Smooth muscle cell (in vitro differentiated cells): ENCODE measurements around the gene PPP6R3. TPM values are rescaled to one million over a fixed set of nuclear protein-coding genes. Genes with fewer than 3 reads are reported as not detected.

Experiments used
- DNase-seq: peaks from one replicate; lab custom pipeline; 2025; ENCODE audit not compliant: unreplicated experiment; lab: John Stamatoyannopoulos, UW
- H2AFZ ChIP-seq: fragments of 200-600 bp; sonication (generic); 2 replicates; pipeline ENCODE4 v1.6.0; 2016; ENCODE audit warnings: antibody characterized with exemption, low read depth, mild to moderate bottlenecking
- H3F3A ChIP-seq: fragments of 200-600 bp; sonication (generic); 2 replicates; pipeline ENCODE4 v1.6.0; 2017; ENCODE audit warnings: antibody characterized with exemption, low read depth
- H3K27ac ChIP-seq: fragments of 200-600 bp; sonication (generic); 2 replicates; pipeline ENCODE4 v1.5.1; 2016; ENCODE audit warnings: low read depth, mild to moderate bottlenecking
- H3K27me3 ChIP-seq: fragments of 200-600 bp; sonication (generic); 2 replicates; pipeline ENCODE4 v1.6.1; 2016; ENCODE audit warnings: low read depth, mild to moderate bottlenecking
- H3K36me3 ChIP-seq: fragments of 200-600 bp; sonication (generic); 2 replicates; pipeline ENCODE4 v1.5.1; 2016; ENCODE audit warnings: low read depth
- H3K4me1 ChIP-seq: fragments of 200-600 bp; sonication (generic); 2 replicates; pipeline ENCODE4 v1.5.1; 2016; ENCODE audit warnings: low read depth
- H3K4me2 ChIP-seq: fragments of 200-600 bp; sonication (generic); 2 replicates; pipeline ENCODE4 v1.6.0; 2016; ENCODE audit warnings: mild to moderate bottlenecking
- H3K4me3 ChIP-seq: fragments of 200-600 bp; sonication (generic); 2 replicates; pipeline ENCODE4 v1.5.1; 2016; ENCODE audit warnings: mild to moderate bottlenecking
- H3K79me2 ChIP-seq: fragments of 200-600 bp; sonication (generic); 2 replicates; pipeline ENCODE4 v1.6.0; 2016; ENCODE audit warnings: low read depth, mild to moderate bottlenecking
- H3K9ac ChIP-seq: fragments of 200-600 bp; sonication (generic); 2 replicates; pipeline ENCODE4 v1.6.0; 2016; ENCODE audit warnings: low read depth
- H3K9me3 ChIP-seq: fragments of 200-600 bp; sonication (generic); replicated peaks from 2 replicates; pipeline ENCODE4 v1.5.1; 2016; ENCODE audit warnings: low read depth
- H4K20me1 ChIP-seq: fragments of 200-600 bp; sonication (generic); 2 replicates; pipeline ENCODE4 v1.6.0; 2016; ENCODE audit warnings: low read depth
- WGBS: methylation state at CpG from one replicate; pipeline ENCODE4 v1.1.7; 2016; ENCODE audit warnings: low lambda C conversion rate; 5-methylcytosine and 5-hydroxymethylcytosine counted together
- polyA plus RNA-seq: library from polyadenylated mRNA; unstranded; fragments of >200 nt; fragmentation: Nextera tagmentation; extraction: Ambion mirVana; gene quantifications from 2 replicates; pipeline ENCODE4 v1.2.1, GENCODE V29; 2016
- total RNA-seq: library from RNA; depleted of rRNA; stranded (reverse); fragments of >200 nt; gene quantifications from 2 replicates; pipeline ENCODE4 v1.2.3, GENCODE V29; 2014
- TF ChIP-seq, protein P1 (sequence below): fragments of 200-600 bp; sonication (generic); IDR thresholded peaks from 2 replicates; pipeline ENCODE4 v1.5.1; 2017; ENCODE audit warnings: borderline replicate concordance, mild to moderate bottlenecking, antibody characterized with exemption; ENCODE audit not compliant: insufficient read depth, poor library complexity, severe bottlenecking

Gene PPP6R3
- total and polyA plus RNA-seq, 2 experiments from 2014 or later, result 28.4 to 121 TPM

DNA sequence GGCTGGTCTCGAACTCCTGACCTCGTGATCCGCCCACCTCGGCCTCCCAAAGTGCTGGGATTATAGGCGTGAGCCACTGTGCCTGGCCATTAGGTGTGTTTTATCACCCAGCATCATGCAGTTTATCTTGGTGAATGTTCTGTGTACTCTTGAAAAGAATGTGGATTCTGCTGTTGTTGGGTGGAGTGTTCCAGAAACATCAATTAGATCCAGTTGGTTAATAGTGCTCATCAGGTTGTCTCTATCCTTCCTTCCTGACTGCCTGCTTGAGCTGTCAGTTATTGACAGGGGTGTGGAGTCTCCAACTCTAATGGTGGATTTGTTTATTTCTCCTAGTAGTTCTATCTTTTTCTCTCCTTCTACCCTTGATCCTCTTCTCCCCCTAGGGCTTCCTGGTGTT, 30.2 kb upstream of the PPP6R3 start:
- Histone ChIP-seq H3F3A (no peaks in the 10 kb centered on the region), H3K9me3 (peaks cover 11% of the 10 kb centered on the region), H3K36me3 (peaks cover 13% of the 10 kb centered on the region), H3K4me3 (no peak overlapping the region), H3K9ac (no peak overlapping the region), H4K20me1 (no peaks in the 10 kb centered on the region), H3K4me1 (no peaks in the 10 kb centered on the region), H2AFZ (no peak overlapping the region), H3K27ac (no peak overlapping the region), H3K4me2 (no peak overlapping the region), H3K27me3 (no peaks in the 10 kb centered on the region), H3K79me2 (no peaks in the 10 kb centered on the region)
- TF ChIP-seq, protein P1, sequence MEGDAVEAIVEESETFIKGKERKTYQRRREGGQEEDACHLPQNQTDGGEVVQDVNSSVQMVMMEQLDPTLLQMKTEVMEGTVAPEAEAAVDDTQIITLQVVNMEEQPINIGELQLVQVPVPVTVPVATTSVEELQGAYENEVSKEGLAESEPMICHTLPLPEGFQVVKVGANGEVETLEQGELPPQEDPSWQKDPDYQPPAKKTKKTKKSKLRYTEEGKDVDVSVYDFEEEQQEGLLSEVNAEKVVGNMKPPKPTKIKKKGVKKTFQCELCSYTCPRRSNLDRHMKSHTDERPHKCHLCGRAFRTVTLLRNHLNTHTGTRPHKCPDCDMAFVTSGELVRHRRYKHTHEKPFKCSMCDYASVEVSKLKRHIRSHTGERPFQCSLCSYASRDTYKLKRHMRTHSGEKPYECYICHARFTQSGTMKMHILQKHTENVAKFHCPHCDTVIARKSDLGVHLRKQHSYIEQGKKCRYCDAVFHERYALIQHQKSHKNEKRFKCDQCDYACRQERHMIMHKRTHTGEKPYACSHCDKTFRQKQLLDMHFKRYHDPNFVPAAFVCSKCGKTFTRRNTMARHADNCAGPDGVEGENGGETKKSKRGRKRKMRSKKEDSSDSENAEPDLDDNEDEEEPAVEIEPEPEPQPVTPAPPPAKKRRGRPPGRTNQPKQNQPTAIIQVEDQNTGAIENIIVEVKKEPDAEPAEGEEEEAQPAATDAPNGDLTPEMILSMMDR, result no peak
- no peak for DNase-seq
- over 99% methylated on average over 5 of the region's 5 CpGs for WGBS

GRCh38 chr11:68430801-68431200, 29.8 kb upstream of the PPP6R3 start:
- no peak overlapping the region for H3K9ac ChIP-seq
- H3K27me3 ChIP-seq, result no peaks in the 10 kb centered on the region
- H3K4me3 ChIP-seq, result no peak overlapping the region
- no peaks in the 10 kb centered on the region for H4K20me1 ChIP-seq
- H3K27ac ChIP-seq, result no peak overlapping the region
- TF ChIP-seq, protein P1, result no peak
- DNase-seq, result no peak
- H3F3A ChIP-seq, result no peaks in the 10 kb centered on the region
- no peaks in the 10 kb centered on the region for H3K4me1 ChIP-seq
- no peak overlapping the region for H3K4me2 ChIP-seq
- no peaks in the 10 kb centered on the region for H3K79me2 ChIP-seq
- 80% methylated on average over 3 of the region's 3 CpGs for WGBS
- peaks cover 11% of the 10 kb centered on the region for H3K9me3 ChIP-seq
- H3K36me3 ChIP-seq, result peaks cover 13% of the 10 kb centered on the region
- no peak overlapping the region for H2AFZ ChIP-seq

GRCh38 chr11:68431984-68432645, 28.4 kb upstream of the PPP6R3 start:
- Histone ChIP-seq H3K27me3 (no peaks in the 10 kb centered on the region), H3K36me3 (peaks cover 13% of the 10 kb centered on the region), H3K79me2 (no peaks in the 10 kb centered on the region), H3K9me3 (peaks cover 11% of the 10 kb centered on the region), H3K9ac (no peak overlapping the region), H3K27ac (no peak overlapping the region), H2AFZ (no peak overlapping the region), H3K4me1 (no peaks in the 10 kb centered on the region), H3F3A (peaks cover 11% of the 10 kb centered on the region), H4K20me1 (no peaks in the 10 kb centered on the region), H3K4me3 (no peak overlapping the region), H3K4me2 (no peak overlapping the region)
- no peak for DNase-seq
- TF ChIP-seq, protein P1, result no peak
- WGBS, result 96% methylated on average over 24 of the region's 24 CpGs

DNA sequence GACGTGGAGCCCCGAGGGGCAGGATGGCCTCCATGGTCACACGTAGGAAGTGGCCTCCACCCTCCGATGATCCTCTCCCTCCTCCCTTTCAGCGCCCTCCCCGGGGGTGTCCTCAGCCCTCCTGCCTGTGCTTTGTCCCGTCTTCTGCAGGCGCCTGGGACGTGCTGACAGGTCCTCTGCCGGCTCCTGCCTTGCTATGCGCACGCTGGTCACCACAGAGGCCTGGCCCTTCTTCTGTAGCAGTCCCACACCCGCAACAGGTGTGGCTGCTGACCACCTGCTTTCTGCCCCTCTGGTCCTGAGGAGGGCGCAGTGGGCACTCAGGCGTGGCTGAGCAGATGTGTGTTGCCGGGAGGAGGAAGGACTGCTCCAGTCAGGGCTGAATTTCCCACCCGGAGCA, 27.7 kb upstream of the PPP6R3 start:
- H3K4me1 ChIP-seq, result no peaks in the 10 kb centered on the region
- H3K4me2 ChIP-seq, result no peak overlapping the region
- H3K9ac ChIP-seq, result no peak overlapping the region
- peaks cover 11% of the 10 kb centered on the region for H3F3A ChIP-seq
- H2AFZ ChIP-seq, result no peak overlapping the region
- WGBS, result 95% methylated on average over 17 of the region's 17 CpGs
- H3K9me3 ChIP-seq, result peaks cover 11% of the 10 kb centered on the region
- no peaks in the 10 kb centered on the region for H3K79me2 ChIP-seq
- no peaks in the 10 kb centered on the region for H4K20me1 ChIP-seq
- no peak for DNase-seq
- TF ChIP-seq, protein P1, result no peak
- no peak overlapping the region for H3K27ac ChIP-seq
- no peak overlapping the region for H3K4me3 ChIP-seq
- peaks cover 13% of the 10 kb centered on the region for H3K36me3 ChIP-seq
- no peaks in the 10 kb centered on the region for H3K27me3 ChIP-seq
